HG02938 (cell line): Measurements from ENCODE around the gene MPPED2.

ENCODE experiments used
- ATAC-seq: cut with Tn5 transposase; IDR thresholded peaks from one replicate; pipeline ENCODE4 v1.9.1; 2021; ENCODE audit warnings: mild to moderate bottlenecking, moderate library complexity; ENCODE audit not compliant: unreplicated experiment

The MPPED2 gene, protein sequence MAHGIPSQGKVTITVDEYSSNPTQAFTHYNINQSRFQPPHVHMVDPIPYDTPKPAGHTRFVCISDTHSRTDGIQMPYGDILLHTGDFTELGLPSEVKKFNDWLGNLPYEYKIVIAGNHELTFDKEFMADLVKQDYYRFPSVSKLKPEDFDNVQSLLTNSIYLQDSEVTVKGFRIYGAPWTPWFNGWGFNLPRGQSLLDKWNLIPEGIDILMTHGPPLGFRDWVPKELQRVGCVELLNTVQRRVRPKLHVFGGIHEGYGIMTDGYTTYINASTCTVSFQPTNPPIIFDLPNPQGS

DNA sequence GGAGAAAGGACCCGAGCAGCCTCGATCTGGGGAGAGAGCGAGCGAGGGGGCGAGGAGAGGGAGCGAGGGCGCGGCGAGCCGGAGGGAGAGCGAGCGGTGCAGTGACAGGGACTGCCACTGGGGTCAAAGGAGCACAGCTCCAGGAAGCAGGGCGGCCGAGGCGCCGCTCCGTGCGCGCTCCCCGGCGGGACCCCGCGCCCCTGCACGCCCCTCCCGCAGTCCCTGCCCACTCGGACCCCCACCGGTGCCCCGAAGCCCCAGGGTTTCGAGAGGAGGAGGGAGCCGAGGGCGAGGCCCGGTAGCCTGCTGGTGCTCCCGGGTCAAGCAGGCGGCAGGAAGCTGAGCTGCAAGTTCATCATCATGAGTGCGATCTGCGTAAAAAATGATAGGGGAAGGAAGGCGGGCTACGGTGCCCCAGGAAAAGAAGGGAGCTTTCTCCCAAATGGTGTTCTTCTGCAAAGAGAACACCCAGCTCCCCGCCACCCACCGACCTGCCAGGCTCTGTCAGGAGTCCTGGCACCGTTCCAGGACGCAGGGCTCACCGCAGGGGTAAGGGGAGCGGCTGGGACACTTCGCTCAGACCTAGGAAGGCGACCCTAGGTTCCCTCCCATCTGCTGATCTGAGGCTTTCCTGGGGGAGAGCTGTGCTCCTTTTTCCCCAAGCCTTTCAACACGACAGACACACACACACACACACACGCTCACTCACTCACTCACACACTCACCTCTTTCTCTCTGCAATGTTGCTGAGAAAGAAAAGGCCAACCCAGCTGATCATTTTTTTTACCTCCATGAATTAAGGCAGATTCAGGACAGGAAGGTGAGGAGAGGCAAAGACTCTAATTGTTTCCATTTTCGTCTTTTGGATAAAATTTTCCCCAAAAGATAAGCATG is at the start of gene MPPED2:
TSS of gene MPPED2 (minus strand) at position 103 of the 894 bp plus-strand sequence. CDS start 5,980 bp downstream, outside the sequence.
- ATAC-seq, result peak; percentile 94

GRCh38 chr11:30635401-30635989 is 49.3 kb upstream of the MPPED2 start:
- no peak for ATAC-seq

- no peak for ATAC-seq
Measured at GRCh38 chr11:30631148-30631547, 45.0 kb upstream of the MPPED2 start.

DNA sequence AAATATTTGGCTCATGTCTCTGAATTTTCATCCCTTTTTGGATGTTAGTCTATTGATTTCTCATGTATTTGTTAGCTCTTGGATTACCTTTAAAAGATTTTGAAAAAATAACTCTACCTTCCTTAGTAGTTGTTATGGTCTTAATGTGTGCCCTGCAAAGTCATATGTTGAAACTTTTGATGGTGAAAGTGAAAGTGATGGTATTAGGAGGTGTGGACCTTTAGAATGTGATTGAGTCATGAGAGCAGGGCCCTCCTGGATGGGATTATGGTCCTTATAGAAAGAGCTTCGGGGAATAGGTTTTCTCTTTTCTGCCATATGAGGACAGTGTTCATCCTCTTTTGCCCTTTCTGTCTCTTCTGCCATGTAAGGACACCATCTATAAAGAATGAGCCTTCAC is 33.6 kb upstream of the MPPED2 start:
- no peak for ATAC-seq

DNA sequence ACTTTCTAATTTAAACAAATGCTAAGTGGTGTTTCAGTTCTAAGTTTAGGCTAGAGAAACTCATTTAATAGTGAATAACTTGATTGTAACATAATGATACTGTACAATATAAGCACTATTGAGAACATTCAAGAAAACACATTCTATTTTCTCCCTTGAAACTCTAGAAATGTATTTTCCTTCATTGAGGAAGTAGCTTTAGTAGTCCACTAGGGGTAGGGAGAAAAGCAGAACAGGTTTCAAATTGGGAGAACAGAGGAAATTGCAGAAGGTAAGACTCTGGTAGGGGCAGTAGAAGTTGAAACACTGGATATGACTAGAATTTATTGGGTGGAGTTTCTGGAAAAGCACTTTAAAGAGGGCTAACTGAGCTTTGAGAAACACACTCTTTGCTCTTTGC is 31.6 kb upstream of the MPPED2 start:
- ATAC-seq, result no peak

DNA sequence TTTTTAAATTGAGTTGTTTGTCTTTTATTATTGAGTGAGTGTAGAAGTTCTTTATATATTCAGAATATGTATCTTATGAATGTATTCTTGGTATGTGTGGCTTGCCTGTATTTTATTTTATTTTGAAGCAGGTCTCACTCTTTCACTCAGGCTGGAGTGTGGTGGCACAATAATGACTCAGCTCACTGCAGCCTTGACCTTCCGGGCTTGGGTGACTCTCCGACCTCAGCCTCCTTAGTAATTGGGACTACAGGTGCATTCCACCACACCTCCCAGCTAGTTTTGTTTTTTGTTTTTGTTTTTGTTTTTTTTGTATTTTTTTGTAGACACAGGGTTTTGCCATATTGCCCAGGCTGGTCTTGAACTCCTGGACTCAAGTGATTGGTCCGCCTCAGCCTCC is 24.5 kb upstream of the MPPED2 start:
- ATAC-seq, result no peak

GRCh38 chr11:30608534-30608933 is 22.4 kb upstream of the MPPED2 start:
- ATAC-seq, result no peak

- peak; percentile 74 for ATAC-seq
Measured at GRCh38 chr11:30605036-30605605, 19.0 kb upstream of the MPPED2 start.

GRCh38 chr11:30603357-30603756 is 17.2 kb upstream of the MPPED2 start:
- no peak for ATAC-seq

- no peak for ATAC-seq
Measured at GRCh38 chr11:30596832-30597231, 10.7 kb upstream of the MPPED2 start.

- ATAC-seq, result no peak
Measured at GRCh38 chr11:30595934-30596333, 9.8 kb upstream of the MPPED2 start.

DNA sequence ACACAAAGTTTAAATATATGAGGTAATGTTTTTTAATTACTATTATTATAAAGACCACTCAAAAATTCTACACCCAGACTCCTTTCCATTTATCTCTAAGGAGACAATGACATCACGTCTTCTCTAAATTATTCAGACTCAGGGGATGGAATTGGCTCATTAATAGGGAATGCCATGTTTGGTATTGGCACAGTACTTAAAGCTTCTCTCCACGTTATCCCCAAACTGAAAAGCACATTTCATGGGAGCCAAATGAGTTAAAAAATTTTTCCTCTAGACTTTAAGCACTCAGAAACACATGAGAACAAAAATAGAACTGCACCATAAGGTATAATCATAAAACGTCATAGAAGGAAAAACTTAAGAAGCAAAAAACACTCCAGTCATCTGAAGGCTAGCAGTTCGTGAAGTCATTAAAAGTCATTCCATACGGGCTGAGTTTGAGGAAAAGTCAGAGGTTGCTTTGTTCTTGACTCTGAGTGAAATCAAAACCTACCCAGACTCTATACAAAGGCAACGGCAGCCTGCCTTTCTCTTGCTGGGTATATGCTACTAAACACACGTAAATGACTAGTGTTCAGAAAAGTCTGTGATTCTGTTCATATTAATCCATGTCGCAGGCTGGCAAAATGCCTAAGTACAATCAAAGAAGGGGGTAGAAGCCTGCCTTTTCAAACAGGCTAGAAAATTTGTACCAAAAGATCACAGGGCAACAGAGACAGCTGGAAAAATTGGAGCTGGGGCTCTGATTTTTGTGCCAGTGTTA is 8.7 kb upstream of the MPPED2 start:
- ATAC-seq, result no peak

GRCh38 chr11:30587269-30587812 is 1.2 kb upstream of the MPPED2 start:
- ATAC-seq, result no peak

DNA sequence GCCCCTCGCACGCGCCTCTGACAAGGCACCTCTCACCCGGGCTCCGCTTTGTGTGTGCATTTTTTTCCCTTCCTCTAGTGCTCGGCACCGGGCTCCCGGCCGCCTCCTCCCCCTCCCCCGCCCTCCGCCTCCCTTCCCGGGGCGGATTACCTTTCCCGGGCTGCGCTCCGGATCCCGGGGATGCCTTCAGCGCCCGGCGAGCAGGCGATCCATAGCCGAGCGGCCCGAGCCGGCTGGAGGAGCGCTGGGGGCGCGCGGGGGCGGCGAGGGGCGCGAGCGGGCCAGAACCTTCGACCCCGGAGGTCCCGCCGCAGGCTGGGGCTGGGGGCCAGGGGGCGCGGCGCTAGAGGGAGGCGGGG is 282 bp downstream of the MPPED2 start:
- ATAC-seq, result peak; percentile 17

GRCh38 chr11:30585125-30585891 is 845 bp downstream of the MPPED2 start:
- ATAC-seq, result peak; percentile 32

GRCh38 chr11:30583476-30584280 is 2.5 kb downstream of the MPPED2 start:
- no peak for ATAC-seq

GRCh38 chr11:30582726-30583125 is 3.4 kb downstream of the MPPED2 start:
- no peak for ATAC-seq

GRCh38 chr11:30581675-30582074 is 4.5 kb downstream of the MPPED2 start:
- ATAC-seq, result no peak

DNA sequence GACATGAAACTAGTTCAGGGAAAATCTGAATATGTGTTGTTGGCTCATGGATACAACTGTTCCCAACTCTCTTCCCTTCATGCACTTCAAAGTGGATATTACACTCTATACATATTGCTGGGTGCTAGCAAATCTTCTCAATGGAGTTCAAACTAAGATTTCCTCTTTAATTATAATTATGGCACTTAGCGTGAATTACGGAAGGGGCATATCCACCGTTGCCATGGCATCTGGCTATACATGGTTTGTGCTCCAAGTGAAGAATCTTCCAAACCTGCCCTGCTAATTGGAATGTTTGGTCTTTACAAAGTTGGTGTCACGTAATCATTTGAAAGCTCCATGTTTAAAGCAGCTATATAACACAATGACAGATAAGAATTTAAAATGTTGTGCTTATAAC is 5.6 kb downstream of the MPPED2 start:
- no peak for ATAC-seq
